Calu3 (cell line): ENCODE data around the gene PARPBP. TPM values are rescaled to one million over a fixed set of nuclear protein-coding genes. Genes with fewer than 3 reads are reported as not detected.
A peak's percentile ranks its signal among the peaks of the same experiment; 100 is the strongest.
"Not testable (repeated sequence)": the region's sequence is repeated elsewhere in the genome, so short reads cannot be mapped to it uniquely, and the experiment has no call there.

ENCODE experiments used
- Bru-seq: library from RNA; stranded (reverse); fragments of 400-500 nt; gene quantifications from one replicate; lab custom pipeline; 2021; lab: Mats Ljungman, UMichigan
- BruChase-seq, 2 experiments: library from RNA; stranded (reverse); fragments of 400-500 nt; gene quantifications; one replicate each; lab custom pipeline; 2021; lab: Mats Ljungman, UMichigan
- BruUV-seq: library from RNA; stranded (reverse); fragments of 400-500 nt; replicated peaks from 2 replicates; lab custom pipeline; 2021; lab: Mats Ljungman, UMichigan
- CTCF ChIA-PET: fragments of 300-600 bp; sonication (Branson Sonifier 250); formaldehyde crosslinking; loops from one replicate; lab custom pipeline; 2022; ENCODE audit warnings: antibody characterized with exemption; lab: Charles Lee
- DNase-seq: peaks from one replicate; pipeline ENCODE4 v3.0.0; 2022
- H3K27ac Mint-ChIP-seq: one replicate; pipeline ENCODE4 v1.8.0; 2022; ENCODE audit warnings: mixed read lengths; ENCODE audit not compliant: unreplicated experiment
- H3K27me3 Mint-ChIP-seq: one replicate; pipeline ENCODE4 v1.8.0; 2022; ENCODE audit warnings: mixed read lengths; ENCODE audit not compliant: unreplicated experiment
- H3K36me3 Mint-ChIP-seq: one replicate; pipeline ENCODE4 v1.8.0; 2022; ENCODE audit warnings: mild to moderate bottlenecking, moderate library complexity, mixed read lengths; ENCODE audit not compliant: insufficient read depth, unreplicated experiment
- H3K4me1 Mint-ChIP-seq: one replicate; pipeline ENCODE4 v1.8.0; 2022; ENCODE audit warnings: mild to moderate bottlenecking, low read depth, mixed read lengths; ENCODE audit not compliant: unreplicated experiment
- H3K4me3 Mint-ChIP-seq: one replicate; pipeline ENCODE4 v1.8.0; 2022; ENCODE audit warnings: mild to moderate bottlenecking, low read depth, moderate library complexity, mixed read lengths; ENCODE audit not compliant: unreplicated experiment
- H3K9me3 Mint-ChIP-seq: one replicate; pipeline ENCODE4 v1.8.0; 2022; ENCODE audit warnings: low read depth, mixed read lengths; ENCODE audit not compliant: unreplicated experiment
- intact Hi-C: fragments of 100-400 bp; cut with micrococcal nuclease; formaldehyde crosslinking; loops from one replicate; pipeline ENCODE4 v1.10.0; 2022; ENCODE audit not compliant: unreplicated experiment
- long read RNA-seq: library from polyadenylated mRNA; stranded (forward); transcript quantifications from one replicate; pipeline ENCODE4 v2.0.0, GENCODE V29; 2022
- total RNA-seq: library from RNA; stranded (reverse); gene quantifications from 2 replicates; pipeline ENCODE4 v1.2.3, GENCODE V29; 2022
- TF ChIP-seq, protein P1 (sequence below): fragments of 200-600 bp; IDR thresholded peaks from one replicate; pipeline ENCODE4 v1.8.0; 2022; ENCODE audit warnings: antibody characterized with exemption; ENCODE audit not compliant: unreplicated experiment

The PARPBP gene
- 28.1 and 38.0 TPM in 2 replicates for total RNA-seq
- percentile 81 among the genes with signal in this experiment for Bru-seq, nascent RNA
- percentile 71 among the genes with signal in this experiment for BruChase-seq, experiment 1, labeled RNA remaining after a 6-hour chase
- BruChase-seq, experiment 2, labeled RNA remaining after a 2-hour chase: percentile 78 among the genes with signal in this experiment
- long read RNA-seq, transcript PARPBP-209 (3 exons, 976 nt): major isoform, 7 of 78 reads
- long read RNA-seq, partial matches to known transcripts: 5 of 78 reads
- long read RNA-seq, other reads (novel, unspliced or antisense): 60 of 78 reads

DNA sequence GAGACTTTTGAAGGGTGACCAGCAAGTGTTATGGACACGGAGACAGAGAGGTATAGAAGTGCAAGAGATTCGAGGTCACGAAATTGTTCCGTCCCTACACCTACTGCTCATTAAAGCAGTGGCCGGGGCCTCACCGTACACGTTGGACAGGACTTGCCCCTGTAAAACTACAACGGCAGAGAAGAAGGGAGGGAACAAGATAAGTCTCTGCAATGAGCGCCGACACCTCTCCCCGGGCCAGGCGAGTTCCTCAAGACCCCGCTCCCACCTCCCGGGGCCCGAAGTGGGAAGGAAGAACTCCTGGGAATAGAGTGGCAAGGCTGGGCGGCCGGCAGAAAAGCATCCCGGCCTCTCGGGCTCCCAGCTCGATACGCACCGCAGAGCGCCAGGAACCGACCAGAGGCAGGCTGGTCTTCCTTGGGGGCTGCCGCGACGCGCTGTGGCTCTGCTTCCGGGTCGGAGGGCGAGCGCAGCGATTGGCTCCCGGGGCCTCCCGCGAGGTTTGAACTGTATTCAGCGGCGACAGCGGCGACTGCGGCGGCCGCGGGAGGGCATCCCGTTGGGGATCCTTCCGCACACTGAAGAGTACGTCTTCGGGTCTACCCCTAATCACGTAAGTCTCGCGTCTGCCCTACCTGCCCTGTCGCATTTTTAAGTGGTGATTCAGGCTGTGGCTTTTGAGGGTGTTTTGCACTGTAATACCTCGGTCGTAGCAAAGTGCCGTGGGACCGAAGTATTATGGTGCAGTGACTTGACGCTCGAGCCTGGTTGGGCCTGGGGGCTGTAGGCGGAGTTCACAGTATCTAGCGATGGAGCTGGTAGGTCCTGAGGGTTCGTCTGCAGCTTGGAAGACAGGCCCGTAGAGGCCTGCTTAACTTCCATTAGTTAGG is at the start of gene PARPBP, which contains the start of gene NUP37:
PARPBP (plus strand) TSS at position 510 of the 890 bp plus-strand sequence. CDS start 3,706 bp downstream, outside the sequence.
NUP37 (minus strand) TSS at position 441 of the 890 bp plus-strand sequence. CDS start 1,596 bp downstream, outside the sequence.
- TF ChIP-seq, protein P1, sequence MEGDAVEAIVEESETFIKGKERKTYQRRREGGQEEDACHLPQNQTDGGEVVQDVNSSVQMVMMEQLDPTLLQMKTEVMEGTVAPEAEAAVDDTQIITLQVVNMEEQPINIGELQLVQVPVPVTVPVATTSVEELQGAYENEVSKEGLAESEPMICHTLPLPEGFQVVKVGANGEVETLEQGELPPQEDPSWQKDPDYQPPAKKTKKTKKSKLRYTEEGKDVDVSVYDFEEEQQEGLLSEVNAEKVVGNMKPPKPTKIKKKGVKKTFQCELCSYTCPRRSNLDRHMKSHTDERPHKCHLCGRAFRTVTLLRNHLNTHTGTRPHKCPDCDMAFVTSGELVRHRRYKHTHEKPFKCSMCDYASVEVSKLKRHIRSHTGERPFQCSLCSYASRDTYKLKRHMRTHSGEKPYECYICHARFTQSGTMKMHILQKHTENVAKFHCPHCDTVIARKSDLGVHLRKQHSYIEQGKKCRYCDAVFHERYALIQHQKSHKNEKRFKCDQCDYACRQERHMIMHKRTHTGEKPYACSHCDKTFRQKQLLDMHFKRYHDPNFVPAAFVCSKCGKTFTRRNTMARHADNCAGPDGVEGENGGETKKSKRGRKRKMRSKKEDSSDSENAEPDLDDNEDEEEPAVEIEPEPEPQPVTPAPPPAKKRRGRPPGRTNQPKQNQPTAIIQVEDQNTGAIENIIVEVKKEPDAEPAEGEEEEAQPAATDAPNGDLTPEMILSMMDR: no peak
- peak within 1 kb of the TSS; percentile 71 for H3K27ac Mint-ChIP-seq
- intact Hi-C loops: no loop called here
- peaks cover 9% of the 10 kb centered on the region for H3K4me1 Mint-ChIP-seq
- H3K4me3 Mint-ChIP-seq: peak within 1 kb of the TSS; percentile 87
- H3K36me3 Mint-ChIP-seq: peaks cover 34% of the 10 kb centered on the region
- H3K27me3 Mint-ChIP-seq: no peaks in the 10 kb centered on the region
- CTCF ChIA-PET: interaction anchor here (0.9 kb wide), 1 partner anchor 23 kb away, joined by 3 read pairs; no protein-coding TSS in a partner anchor
- DNase-seq: peak; percentile 97
- no peaks in the 10 kb centered on the region for H3K9me3 Mint-ChIP-seq
- no TSS peak for BruUV-seq

GRCh38 chr12:102072092-102072491 is 47.9 kb upstream of the PARPBP start:
- H3K9me3 Mint-ChIP-seq, H3K4me1 Mint-ChIP-seq, DNase-seq, intact Hi-C loops, H3K27me3 Mint-ChIP-seq, H3K4me3 Mint-ChIP-seq, H3K36me3 Mint-ChIP-seq, BruUV-seq, H3K27ac Mint-ChIP-seq, CTCF ChIA-PET: not testable (repeated sequence)

- no peaks in the 10 kb centered on the region for H3K4me1 Mint-ChIP-seq
- no peaks in the 10 kb centered on the region for H3K9me3 Mint-ChIP-seq
- no peaks in the 10 kb centered on the region for H3K27me3 Mint-ChIP-seq
- no peak overlapping the region for H3K4me3 Mint-ChIP-seq
- intact Hi-C loops: no loop called here
- no peak for DNase-seq
- H3K27ac Mint-ChIP-seq: no peak overlapping the region
- TF ChIP-seq, protein P1: no peak
- CTCF ChIA-PET: no interaction called here
- H3K36me3 Mint-ChIP-seq: no peaks in the 10 kb centered on the region
- no TSS peak for BruUV-seq
Measured at GRCh38 chr12:102080842-102081241, 39.1 kb upstream of the PARPBP start.

- DNase-seq, H3K36me3 Mint-ChIP-seq, intact Hi-C loops, H3K4me3 Mint-ChIP-seq, H3K27me3 Mint-ChIP-seq, H3K4me1 Mint-ChIP-seq, BruUV-seq, H3K9me3 Mint-ChIP-seq, CTCF ChIA-PET, H3K27ac Mint-ChIP-seq: not testable (repeated sequence)
Measured at GRCh38 chr12:102089228-102089835, 30.7 kb upstream of the PARPBP start.

DNA sequence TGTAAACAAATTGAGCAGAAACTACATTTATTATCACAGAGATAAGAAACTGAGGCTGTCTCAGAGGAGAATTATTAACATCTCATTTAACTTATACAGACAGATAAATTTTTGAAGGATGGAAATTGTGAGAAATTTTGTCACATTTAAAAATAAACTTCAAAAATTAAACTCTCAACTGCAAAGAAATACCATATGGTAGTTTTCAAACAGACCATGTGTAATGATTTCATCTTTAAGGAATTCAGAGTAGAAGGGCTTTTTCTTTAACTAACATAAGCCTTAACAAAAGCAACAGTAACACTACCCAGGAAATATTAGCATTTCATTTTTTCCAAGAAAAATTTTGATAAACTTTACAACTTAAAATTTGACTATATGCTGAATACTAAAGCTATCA is 26.7 kb upstream of the PARPBP start:
- intact Hi-C loops: loop anchor here (10.0 kb wide), 1 partner anchor 781 kb away; no protein-coding TSS in a partner anchor
- CTCF ChIA-PET: no interaction called here
- Mint-ChIP-seq H3K4me1 (no peaks in the 10 kb centered on the region), H3K36me3 (peaks cover 6% of the 10 kb centered on the region), H3K4me3 (no peak overlapping the region), H3K9me3 (no peaks in the 10 kb centered on the region), H3K27ac (no peak overlapping the region), H3K27me3 (no peaks in the 10 kb centered on the region)
- BruUV-seq: no TSS peak
- TF ChIP-seq, protein P1: no peak
- DNase-seq: no peak
